ENCODE measurements around the gene SLC9A3.
"Not testable (repeated sequence)": the region's sequence is repeated elsewhere in the genome, so short reads cannot be mapped to it uniquely, and the experiment has no call there.

SLC9A3 gene

GRCh38 chr5:523441-524222 lies 617 bp downstream of the SLC9A3 start:
- no peak for DNase-seq

- no peak for DNase-seq
Observed at GRCh38 chr5:522899-523440, 1.3 kb downstream of the SLC9A3 start.

GRCh38 chr5:522116-522515 lies 2.1 kb downstream of the SLC9A3 start:
- DNase-seq = no peak

- DNase-seq = no peak
Observed at GRCh38 chr5:521680-522079, 2.6 kb downstream of the SLC9A3 start.

- no peak for DNase-seq
Observed at GRCh38 chr5:520850-521226, 3.4 kb downstream of the SLC9A3 start.

GRCh38 chr5:520196-520849 lies 3.9 kb downstream of the SLC9A3 start:
- no peak for DNase-seq

GRCh38 chr5:518721-519120 lies 5.5 kb downstream of the SLC9A3 start:
- DNase-seq = no peak

- DNase-seq = no peak
Observed at GRCh38 chr5:517535-518100, 6.6 kb downstream of the SLC9A3 start.

GRCh38 chr5:516980-517379 lies 7.3 kb downstream of the SLC9A3 start:
- DNase-seq = no peak

- no peak for DNase-seq
Observed at GRCh38 chr5:516338-516925, 7.8 kb downstream of the SLC9A3 start.

GRCh38 chr5:515273-515836 lies 8.9 kb downstream of the SLC9A3 start:
- DNase-seq = no peak

- DNase-seq = no peak
Observed at GRCh38 chr5:514673-515072, 9.6 kb downstream of the SLC9A3 start.

- no peak for DNase-seq
Observed at GRCh38 chr5:514101-514485, 10.2 kb downstream of the SLC9A3 start.

- no peak for DNase-seq
Observed at GRCh38 chr5:513216-514100, 10.8 kb downstream of the SLC9A3 start.

GRCh38 chr5:511476-511875 lies 12.8 kb downstream of the SLC9A3 start:
- no peak for DNase-seq

- DNase-seq = no peak
Observed at GRCh38 chr5:510521-510920, 13.7 kb downstream of the SLC9A3 start.

GRCh38 chr5:509611-510185 lies 14.6 kb downstream of the SLC9A3 start:
- DNase-seq = no peak

- DNase-seq = not testable (repeated sequence)
Observed at GRCh38 chr5:507986-508575, 16.2 kb downstream of the SLC9A3 start.

GRCh38 chr5:505951-506525 lies 18.2 kb downstream of the SLC9A3 start:
- DNase-seq = no peak

- DNase-seq = no peak
Observed at GRCh38 chr5:504326-505154, 19.7 kb downstream of the SLC9A3 start.

Measured in RPMI8226 (cell line).